ENCODE data around the gene AMN1.
"Not testable (repeated sequence)": the region's sequence is repeated elsewhere in the genome, so short reads cannot be mapped to it uniquely, and the experiment has no call there.

The AMN1 gene

DNA sequence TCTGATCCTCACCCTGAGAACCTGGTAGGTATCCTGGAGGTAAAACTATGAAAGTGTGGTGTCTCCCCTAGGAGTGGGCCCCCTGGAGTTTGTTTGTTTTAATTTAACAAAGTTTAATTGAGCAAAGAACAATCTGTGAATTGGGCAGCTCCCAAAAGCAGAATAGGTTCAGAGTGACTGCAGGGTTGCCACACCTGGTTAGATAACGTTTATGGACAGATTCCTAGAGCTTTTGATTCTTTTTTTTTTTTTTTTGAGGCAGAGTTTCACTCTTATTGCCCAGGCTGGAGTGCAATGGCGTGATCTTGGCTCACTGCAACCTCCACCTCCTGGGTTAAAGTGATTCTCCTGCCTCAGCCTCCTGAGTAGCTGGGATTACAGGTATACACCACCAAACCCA, 59.2 kb downstream of the AMN1 start:
- not testable (repeated sequence) for H3K79me1 ChIP-seq (ENCODE audit: low read length); H3K4me3 ChIP-seq (ENCODE audit: low read length); H3K27me3 ChIP-seq (ENCODE audit: insufficient read depth, low read length, poor library complexity); H2BK120ac ChIP-seq (ENCODE audit: low read depth, low read length); H3K4me1 ChIP-seq (ENCODE audit: control insufficient read depth, low read depth, low read length); H2BK5ac ChIP-seq (ENCODE audit: low read length); H4K8ac ChIP-seq (ENCODE audit: low read depth, low read length); H3K4me2 ChIP-seq (ENCODE audit: low read length); DNase-seq; H3K9ac ChIP-seq (ENCODE audit: low read length); H3K18ac ChIP-seq (ENCODE audit: low read length); H3K23ac ChIP-seq (ENCODE audit: low read length); H3K36me3 ChIP-seq (ENCODE audit: control insufficient read depth, insufficient read depth, low read length); H3K4ac ChIP-seq (ENCODE audit: low read depth, low read length); H4K5ac ChIP-seq (ENCODE audit: low read length); H3K27ac ChIP-seq (ENCODE audit: low read depth, low read length); H2BK15ac ChIP-seq (replicated peaks; ENCODE audit: low read depth); H2AK5ac ChIP-seq (ENCODE audit: low read length); H3K79me2 ChIP-seq (ENCODE audit: control insufficient read depth, insufficient read depth, low read length); H3K56ac ChIP-seq (ENCODE audit: low read length)
- WGBS (ENCODE audit: extremely low coverage, insufficient coverage, low lambda C conversion rate) = no CpG with 5 or more reads among the region's 2 CpGs

GRCh38 chr12:31669020-31669419, 59.8 kb downstream of the AMN1 start:
- Histone ChIP-seq H3K4ac (ENCODE audit: low read depth, low read length) (no peak overlapping the region), H2AK5ac (ENCODE audit: low read length) (no peak overlapping the region), H3K23ac (ENCODE audit: low read length) (no peak overlapping the region), H4K5ac (ENCODE audit: low read length) (no peak overlapping the region), H2BK120ac (ENCODE audit: low read depth, low read length) (no peak overlapping the region), H3K36me3 (ENCODE audit: control insufficient read depth, insufficient read depth, low read length) (no peaks in the 10 kb centered on the region), H2BK15ac (replicated peaks; ENCODE audit: low read depth) (no peak overlapping the region), H3K4me1 (ENCODE audit: control insufficient read depth, low read depth, low read length) (no peaks in the 10 kb centered on the region), H3K27ac (ENCODE audit: low read depth, low read length) (no peak overlapping the region), H3K79me2 (ENCODE audit: control insufficient read depth, insufficient read depth, low read length) (no peaks in the 10 kb centered on the region), H2BK5ac (ENCODE audit: low read length) (no peak overlapping the region), H3K27me3 (ENCODE audit: insufficient read depth, low read length, poor library complexity) (no peaks in the 10 kb centered on the region), H3K4me2 (ENCODE audit: low read length) (no peak overlapping the region), H3K79me1 (ENCODE audit: low read length) (no peaks in the 10 kb centered on the region), H3K9ac (ENCODE audit: low read length) (no peak overlapping the region), H4K8ac (ENCODE audit: low read depth, low read length) (no peak overlapping the region), H3K4me3 (ENCODE audit: low read length) (no peak overlapping the region), H3K56ac (ENCODE audit: low read length) (no peak overlapping the region), H3K18ac (ENCODE audit: low read length) (no peak overlapping the region)
- no peak for DNase-seq

DNA sequence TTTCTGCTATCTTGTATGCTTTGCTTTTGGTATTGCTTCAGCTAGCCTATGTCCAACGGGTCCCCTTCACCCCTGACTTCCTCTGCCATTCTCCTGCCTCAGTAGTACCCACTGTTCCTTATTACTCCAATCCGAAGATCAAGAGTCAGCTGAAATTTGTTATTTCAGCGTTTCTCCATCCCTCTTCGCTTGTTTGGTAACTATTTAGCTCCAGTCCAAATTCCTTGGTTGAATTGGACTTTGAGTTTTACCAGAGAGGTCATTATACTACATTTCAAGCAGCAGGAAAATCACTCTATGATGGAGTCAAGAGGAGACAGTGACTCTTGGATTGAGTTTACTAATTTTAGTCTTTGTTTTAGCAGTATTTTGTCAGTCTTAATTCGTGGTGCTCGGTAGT, 64.8 kb downstream of the AMN1 start:
- H3K79me2 ChIP-seq (ENCODE audit: control insufficient read depth, insufficient read depth, low read length) = no peaks in the 10 kb centered on the region
- H2BK15ac ChIP-seq (replicated peaks; ENCODE audit: low read depth) = no peak overlapping the region
- H2AK5ac ChIP-seq (ENCODE audit: low read length) = no peak overlapping the region
- no peak overlapping the region for H3K27ac ChIP-seq (ENCODE audit: low read depth, low read length)
- WGBS (ENCODE audit: extremely low coverage, insufficient coverage, low lambda C conversion rate) = no CpG with 5 or more reads among the region's 6 CpGs
- no peak overlapping the region for H3K4me2 ChIP-seq (ENCODE audit: low read length)
- no peak overlapping the region for H2BK5ac ChIP-seq (ENCODE audit: low read length)
- no peak overlapping the region for H2BK120ac ChIP-seq (ENCODE audit: low read depth, low read length)
- H3K23ac ChIP-seq (ENCODE audit: low read length) = no peak overlapping the region
- H3K18ac ChIP-seq (ENCODE audit: low read length) = no peak overlapping the region
- H3K9ac ChIP-seq (ENCODE audit: low read length) = no peak overlapping the region
- H3K27me3 ChIP-seq (ENCODE audit: insufficient read depth, low read length, poor library complexity) = no peaks in the 10 kb centered on the region
- no peak overlapping the region for H3K4me3 ChIP-seq (ENCODE audit: low read length)
- H3K79me1 ChIP-seq (ENCODE audit: low read length) = no peaks in the 10 kb centered on the region
- no peak overlapping the region for H3K56ac ChIP-seq (ENCODE audit: low read length)
- no peak overlapping the region for H4K8ac ChIP-seq (ENCODE audit: low read depth, low read length)
- no peaks in the 10 kb centered on the region for H3K4me1 ChIP-seq (ENCODE audit: control insufficient read depth, low read depth, low read length)
- no peak overlapping the region for H3K4ac ChIP-seq (ENCODE audit: low read depth, low read length)
- no peak overlapping the region for H4K5ac ChIP-seq (ENCODE audit: low read length)
- no peak for DNase-seq
- H3K36me3 ChIP-seq (ENCODE audit: control insufficient read depth, insufficient read depth, low read length) = no peaks in the 10 kb centered on the region

- Histone ChIP-seq H3K27ac (ENCODE audit: low read depth, low read length) (no peak overlapping the region), H4K5ac (ENCODE audit: low read length) (no peak overlapping the region), H2BK120ac (ENCODE audit: low read depth, low read length) (no peak overlapping the region)
These were observed 65.2 kb downstream of the AMN1 start for GRCh38 chr12:31663576-31663975.

GRCh38 chr12:31662176-31662849, 66.5 kb downstream of the AMN1 start:
- Histone ChIP-seq H4K8ac (ENCODE audit: low read depth, low read length) (no peak overlapping the region), H3K4me3 (ENCODE audit: low read length) (no peak overlapping the region), H3K36me3 (ENCODE audit: control insufficient read depth, insufficient read depth, low read length) (no peaks in the 10 kb centered on the region), H3K4me2 (ENCODE audit: low read length) (no peak overlapping the region), H2BK120ac (ENCODE audit: low read depth, low read length) (no peak overlapping the region), H2BK5ac (ENCODE audit: low read length) (no peak overlapping the region), H2AK5ac (ENCODE audit: low read length) (no peak overlapping the region), H3K4ac (ENCODE audit: low read depth, low read length) (no peak overlapping the region), H3K9ac (ENCODE audit: low read length) (no peak overlapping the region), H3K79me1 (ENCODE audit: low read length) (no peaks in the 10 kb centered on the region), H3K27ac (ENCODE audit: low read depth, low read length) (no peak overlapping the region), H3K4me1 (ENCODE audit: control insufficient read depth, low read depth, low read length) (peaks cover 2% of the 10 kb centered on the region), H3K79me2 (ENCODE audit: control insufficient read depth, insufficient read depth, low read length) (no peaks in the 10 kb centered on the region), H3K56ac (ENCODE audit: low read length) (no peak overlapping the region), H3K23ac (ENCODE audit: low read length) (no peak overlapping the region), H3K27me3 (ENCODE audit: insufficient read depth, low read length, poor library complexity) (no peaks in the 10 kb centered on the region), H3K18ac (ENCODE audit: low read length) (no peak overlapping the region), H2BK15ac (replicated peaks; ENCODE audit: low read depth) (no peak overlapping the region), H4K5ac (ENCODE audit: low read length) (no peak overlapping the region)
- no CpG with 5 or more reads among the region's 6 CpGs for WGBS (ENCODE audit: extremely low coverage, insufficient coverage, low lambda C conversion rate)
- no peak for DNase-seq

More at GRCh38 chr12:31663576-31663975, 65.2 kb downstream of the AMN1 start:
- no peak overlapping the region for H2AK5ac ChIP-seq (ENCODE audit: low read length)
- no peak overlapping the region for H2BK15ac ChIP-seq (replicated peaks; ENCODE audit: low read depth)
- H3K79me2 ChIP-seq (ENCODE audit: control insufficient read depth, insufficient read depth, low read length) = no peaks in the 10 kb centered on the region
- no peaks in the 10 kb centered on the region for H3K36me3 ChIP-seq (ENCODE audit: control insufficient read depth, insufficient read depth, low read length)
- no peak overlapping the region for H3K18ac ChIP-seq (ENCODE audit: low read length)
- H3K56ac ChIP-seq (ENCODE audit: low read length) = no peak overlapping the region
- H3K9ac ChIP-seq (ENCODE audit: low read length) = no peak overlapping the region
- H2BK5ac ChIP-seq (ENCODE audit: low read length) = no peak overlapping the region
- no CpG with 5 or more reads among the region's 4 CpGs for WGBS (ENCODE audit: extremely low coverage, insufficient coverage, low lambda C conversion rate)
- no peak overlapping the region for H3K4me3 ChIP-seq (ENCODE audit: low read length)
- no peak for DNase-seq
- no peak overlapping the region for H3K4ac ChIP-seq (ENCODE audit: low read depth, low read length)
- no peak overlapping the region for H3K23ac ChIP-seq (ENCODE audit: low read length)
- no peaks in the 10 kb centered on the region for H3K79me1 ChIP-seq (ENCODE audit: low read length)
- H4K8ac ChIP-seq (ENCODE audit: low read depth, low read length) = no peak overlapping the region
- no peak overlapping the region for H3K4me2 ChIP-seq (ENCODE audit: low read length)
- no peaks in the 10 kb centered on the region for H3K4me1 ChIP-seq (ENCODE audit: control insufficient read depth, low read depth, low read length)
- no peaks in the 10 kb centered on the region for H3K27me3 ChIP-seq (ENCODE audit: insufficient read depth, low read length, poor library complexity)
